ENCODE results near the gene DCAF8L2. TPM values are rescaled to one million over a fixed set of nuclear protein-coding genes. Genes with fewer than 3 reads are reported as not detected.
"Not testable (repeated sequence)": the region's sequence is repeated elsewhere in the genome, so short reads cannot be mapped to it uniquely, and the experiment has no call there.

The DCAF8L2 gene
- total RNA-seq (0.15 TPM in 1 of 2 replicates, not detected in the other), polyA plus RNA-seq (0.36 and 0.41 TPM in 2 replicates), polyA minus RNA-seq (1.7 and 2.9 TPM in 2 replicates), Bru-seq, nascent RNA (percentile 24 among the genes with signal in this experiment), BruChase-seq, experiment 1, labeled RNA remaining after a 6-hour chase (percentile 7 among the genes with signal in this experiment), BruChase-seq, experiment 2, labeled RNA remaining after a 2-hour chase (percentile 13 among the genes with signal in this experiment)
- polyA plus RNA-seq (2011; cell fraction: cytosol; rRNA removed): 0.15 and 0.34 TPM in 2 replicates
- polyA plus RNA-seq (2011; cell fraction: nucleus; rRNA removed): 0.80 and 1.3 TPM in 2 replicates
- 0.08 and 0.19 TPM in 2 replicates for polyA plus RNA-seq (2012)
- polyA minus RNA-seq (2011; cell fraction: cytosol; rRNA and poly(A)+ RNA removed): not detected
- 1.7 and 2.2 TPM in 2 replicates for polyA minus RNA-seq (2011; cell fraction: nucleus; rRNA and poly(A)+ RNA removed)
- long read RNA-seq: 0 reads

GRCh38 chrX:27590044-27590443, at the start of gene DCAF8L2:
Gene DCAF8L2 (plus strand): TSS chrX:27590344. CDS start chrX:27746896, 156,552 bp downstream.
- Histone ChIP-seq H3K9ac (replicated peaks; ENCODE audit: extremely low read depth, insufficient read depth, low read length) (no peak within 1 kb of the TSS), H3K4me1 (ENCODE audit: control insufficient read depth, extremely low read depth, insufficient read depth, low read length) (no peaks in the 10 kb centered on the region), H4K20me1 (replicated peaks; ENCODE audit: control insufficient read depth, extremely low read depth, insufficient read depth, low read length) (no peaks in the 10 kb centered on the region), H3K4me2 (ENCODE audit: insufficient read depth, low read length) (no peak within 1 kb of the TSS), H3K27me3 (ENCODE audit: control insufficient read depth in 2 of 2, insufficient read depth in 2 of 2, low read length in 2 of 2) (no peaks in the 10 kb centered on the region), H3K9me3 (replicated peaks; ENCODE audit: control insufficient read depth, insufficient read depth, low read length) (no peaks in the 10 kb centered on the region), H3K4me3 (replicated peaks in 1 of 3; ENCODE audit: insufficient read depth in 1 of 3, low read depth in 1 of 3, low read length in 3 of 3) (no peak within 1 kb of the TSS), H2AFZ (ENCODE audit: low read depth, low read length) (no peak within 1 kb of the TSS), H3K27ac (ENCODE audit: insufficient read depth, low read depth, low read length) (no peak within 1 kb of the TSS), H3K9me1 (replicated peaks; ENCODE audit: control insufficient read depth, extremely low read depth, insufficient read depth, low read length) (no peaks in the 10 kb centered on the region), H3K36me3 (ENCODE audit: control insufficient read depth in 2 of 2, extremely low read depth in 1 of 2, insufficient read depth in 2 of 2, low read length in 2 of 2) (no peaks in the 10 kb centered on the region), H3K79me2 (ENCODE audit: control insufficient read depth, insufficient read depth, low read length) (no peaks in the 10 kb centered on the region)
- TF ChIP-seq JUN (IDR thresholded peaks at IDR 0.05; ENCODE audit: borderline replicate concordance, insufficient read depth, insufficient read length, low read depth) (no peak), POLR2A (IDR thresholded peaks at IDR 0.05; ENCODE audit: low read depth, low read length) (no peak), FOS (IDR thresholded peaks at IDR 0.05; ENCODE audit: borderline replicate concordance, insufficient read depth, low read length) (no peak), MAX (IDR thresholded peaks at IDR 0.05; ENCODE audit: insufficient read depth, insufficient read length) (no peak), MYC (IDR thresholded peaks at IDR 0.05; ENCODE audit: low read depth, low read length) (no peak), POLR2AphosphoS5 (IDR thresholded peaks at IDR 0.05; ENCODE audit: insufficient read depth, low read depth, low read length) (no peak), GATA2 (IDR thresholded peaks at IDR 0.05; ENCODE audit: insufficient read depth, insufficient read length, low read depth, low read length) (no peak), EZH2 (IDR thresholded peaks at IDR 0.05; ENCODE audit: borderline replicate concordance, low read depth, low read length, severe bottlenecking) (no peak)
- TF ChIP-seq, protein P1, sequence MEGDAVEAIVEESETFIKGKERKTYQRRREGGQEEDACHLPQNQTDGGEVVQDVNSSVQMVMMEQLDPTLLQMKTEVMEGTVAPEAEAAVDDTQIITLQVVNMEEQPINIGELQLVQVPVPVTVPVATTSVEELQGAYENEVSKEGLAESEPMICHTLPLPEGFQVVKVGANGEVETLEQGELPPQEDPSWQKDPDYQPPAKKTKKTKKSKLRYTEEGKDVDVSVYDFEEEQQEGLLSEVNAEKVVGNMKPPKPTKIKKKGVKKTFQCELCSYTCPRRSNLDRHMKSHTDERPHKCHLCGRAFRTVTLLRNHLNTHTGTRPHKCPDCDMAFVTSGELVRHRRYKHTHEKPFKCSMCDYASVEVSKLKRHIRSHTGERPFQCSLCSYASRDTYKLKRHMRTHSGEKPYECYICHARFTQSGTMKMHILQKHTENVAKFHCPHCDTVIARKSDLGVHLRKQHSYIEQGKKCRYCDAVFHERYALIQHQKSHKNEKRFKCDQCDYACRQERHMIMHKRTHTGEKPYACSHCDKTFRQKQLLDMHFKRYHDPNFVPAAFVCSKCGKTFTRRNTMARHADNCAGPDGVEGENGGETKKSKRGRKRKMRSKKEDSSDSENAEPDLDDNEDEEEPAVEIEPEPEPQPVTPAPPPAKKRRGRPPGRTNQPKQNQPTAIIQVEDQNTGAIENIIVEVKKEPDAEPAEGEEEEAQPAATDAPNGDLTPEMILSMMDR (IDR thresholded peaks at IDR 0.05; ENCODE audit: extremely low read depth in 1 of 2, insufficient read depth in 1 of 2, low read depth in 1 of 2, low read length in 2 of 2): no peak
- intact Hi-C loops (cut with micrococcal nuclease) (no loop called here), dilution Hi-C loops (cut with MboI; ENCODE audit: extremely low pct_ligation_motif_present, low sequenced_read_pairs) (no loop called here)
- BruUV-seq (replicated peaks): no TSS peak
- FAIRE-seq (no peak), DNase-seq (ENCODE audit: low read depth, low spot score) (no peak)
- ChIA-PET CTCF (no interaction called here), POLR2A (no interaction called here)

GRCh38 chrX:27541161-27541560, 49.0 kb upstream of the DCAF8L2 start:
- H3K27me3 ChIP-seq (ENCODE audit: control insufficient read depth in 2 of 2, insufficient read depth in 2 of 2, low read length in 2 of 2); H4K20me1 ChIP-seq (replicated peaks; ENCODE audit: control insufficient read depth, extremely low read depth, insufficient read depth, low read length); CTCF ChIA-PET; H3K27ac ChIP-seq (ENCODE audit: insufficient read depth, low read depth, low read length); intact Hi-C loops (cut with micrococcal nuclease); BruUV-seq (replicated peaks); H3K9ac ChIP-seq (replicated peaks; ENCODE audit: extremely low read depth, insufficient read depth, low read length); H3K79me2 ChIP-seq (ENCODE audit: control insufficient read depth, insufficient read depth, low read length); H3K4me3 ChIP-seq (replicated peaks in 1 of 3; ENCODE audit: insufficient read depth in 1 of 3, low read depth in 1 of 3, low read length in 3 of 3); H3K9me1 ChIP-seq (replicated peaks; ENCODE audit: control insufficient read depth, extremely low read depth, insufficient read depth, low read length); FAIRE-seq; H2AFZ ChIP-seq (ENCODE audit: low read depth, low read length); H3K36me3 ChIP-seq (ENCODE audit: control insufficient read depth in 2 of 2, extremely low read depth in 1 of 2, insufficient read depth in 2 of 2, low read length in 2 of 2); H3K4me1 ChIP-seq (ENCODE audit: control insufficient read depth, extremely low read depth, insufficient read depth, low read length); H3K4me2 ChIP-seq (ENCODE audit: insufficient read depth, low read length); DNase-seq (ENCODE audit: low read depth, low spot score); dilution Hi-C loops (cut with MboI; ENCODE audit: extremely low pct_ligation_motif_present, low sequenced_read_pairs); POLR2A ChIA-PET; H3K9me3 ChIP-seq (replicated peaks; ENCODE audit: control insufficient read depth, insufficient read depth, low read length): not testable (repeated sequence)
